GM18502 (cell line): Measurements from ENCODE around the gene MTMR11.
"Not testable (repeated sequence)": the region's sequence is repeated elsewhere in the genome, so short reads cannot be mapped to it uniquely, and the experiment has no call there.

Source experiments
- ATAC-seq: cut with Tn5 transposase; IDR thresholded peaks from one replicate; pipeline ENCODE4 v1.9.1; 2021; ENCODE audit warnings: mild to moderate bottlenecking; ENCODE audit not compliant: unreplicated experiment, poor library complexity

Gene MTMR11

GRCh38 chr1:149936170-149936991, at the start of gene MTMR11:
TSS of gene MTMR11 (minus strand) at chr1:149936879. CDS start at chr1:149936647, 232 bp downstream.
- ATAC-seq = no peak

GRCh38 chr1:149979972-149980540, 43.4 kb upstream of the MTMR11 start:
- no peak for ATAC-seq

GRCh38 chr1:149979245-149979971, 42.7 kb upstream of the MTMR11 start:
- no peak for ATAC-seq

GRCh38 chr1:149978547-149979023, 41.9 kb upstream of the MTMR11 start:
- no peak for ATAC-seq

GRCh38 chr1:149977345-149977744, 40.7 kb upstream of the MTMR11 start:
- no peak for ATAC-seq

GRCh38 chr1:149972547-149972946, 35.9 kb upstream of the MTMR11 start:
- no peak for ATAC-seq

GRCh38 chr1:149967646-149968045, 31.0 kb upstream of the MTMR11 start:
- no peak for ATAC-seq

GRCh38 chr1:149967041-149967440, 30.4 kb upstream of the MTMR11 start:
- ATAC-seq = no peak

- ATAC-seq = no peak
Measured at GRCh38 chr1:149966405-149966804, 29.7 kb upstream of the MTMR11 start.

GRCh38 chr1:149965440-149965839, 28.8 kb upstream of the MTMR11 start:
- ATAC-seq = no peak

- no peak for ATAC-seq
Measured at GRCh38 chr1:149963358-149963757, 26.7 kb upstream of the MTMR11 start.

- ATAC-seq = no peak
Measured at GRCh38 chr1:149962736-149963135, 26.1 kb upstream of the MTMR11 start.

- ATAC-seq = no peak
Measured at GRCh38 chr1:149962039-149962647, 25.5 kb upstream of the MTMR11 start.

- not testable (repeated sequence) for ATAC-seq
Measured at GRCh38 chr1:149957548-149957947, 20.9 kb upstream of the MTMR11 start.

- no peak for ATAC-seq
Measured at GRCh38 chr1:149949911-149950310, 13.2 kb upstream of the MTMR11 start.

GRCh38 chr1:149945206-149945605, 8.5 kb upstream of the MTMR11 start:
- no peak for ATAC-seq

- ATAC-seq = no peak
Measured at GRCh38 chr1:149942885-149943284, 6.2 kb upstream of the MTMR11 start.

- no peak for ATAC-seq
Measured at GRCh38 chr1:149942207-149942606, 5.5 kb upstream of the MTMR11 start.

- ATAC-seq = no peak
Measured at GRCh38 chr1:149940427-149940826, 3.7 kb upstream of the MTMR11 start.

GRCh38 chr1:149938668-149939003, 2.0 kb upstream of the MTMR11 start:
- ATAC-seq = not testable (repeated sequence)

GRCh38 chr1:149937759-149938158, 1.1 kb upstream of the MTMR11 start:
- ATAC-seq = no peak
